Ishikawa (cell line): ENCODE measurements around the gene CHD1.

Experiments used
- CEBPB ChIP-seq: IDR thresholded peaks from 2 replicates; pipeline ENCODE4 v1.6.1; 2012
- CREB1 ChIP-seq: IDR thresholded peaks from 2 replicates; pipeline ENCODE4 v1.6.1; 2012; ENCODE audit warnings: low read depth
- EGR1 ChIP-seq: IDR thresholded peaks from 2 replicates; pipeline ENCODE4 v1.6.1; 2012
- EP300 ChIP-seq: IDR thresholded peaks from 2 replicates; pipeline ENCODE4 v1.6.1; 2012; ENCODE audit warnings: borderline replicate concordance
- FOXM1 ChIP-seq: IDR thresholded peaks from 2 replicates; pipeline ENCODE4 v1.6.1; 2012; ENCODE audit warnings: low read depth, borderline replicate concordance
- MAX ChIP-seq: IDR thresholded peaks from 2 replicates; pipeline ENCODE4 v1.6.1; 2012
- NFIC ChIP-seq: IDR thresholded peaks from 2 replicates; pipeline ENCODE4 v1.6.1; 2012
- RAD21 ChIP-seq: IDR thresholded peaks from 2 replicates; pipeline ENCODE4 v1.6.1; 2012; ENCODE audit warnings: low read depth
- REST ChIP-seq: IDR thresholded peaks from 2 replicates; pipeline ENCODE4 v1.6.1; 2012; ENCODE audit warnings: low read depth, mild to moderate bottlenecking
- TAF1 ChIP-seq: IDR thresholded peaks from 2 replicates; pipeline ENCODE4 v1.6.1; 2012; ENCODE audit warnings: low read depth, mild to moderate bottlenecking
- TCF12 ChIP-seq: IDR thresholded peaks from 2 replicates; pipeline ENCODE4 v1.6.1; 2012; ENCODE audit warnings: low read depth
- TEAD4 ChIP-seq: IDR thresholded peaks from 2 replicates; pipeline ENCODE4 v1.6.1; 2012
- USF1 ChIP-seq: IDR thresholded peaks from 2 replicates; pipeline ENCODE4 v1.6.1; 2012
- YY1 ChIP-seq: IDR thresholded peaks from 2 replicates; pipeline ENCODE4 v1.6.1; 2012; ENCODE audit warnings: low read depth
- ZBTB7A ChIP-seq: IDR thresholded peaks from 2 replicates; pipeline ENCODE4 v1.6.1; 2012; ENCODE audit warnings: low read depth

Gene CHD1

GRCh38 chr5:98963019-98963418, 34.2 kb upstream of the CHD1 start:
- no peak for TF ChIP-seq CEBPB
- no peak for TF ChIP-seq CREB1
- TF ChIP-seq FOXM1: no peak
- TF ChIP-seq EGR1: no peak
- TF ChIP-seq USF1: no peak
- TF ChIP-seq EP300: no peak
- no peak for TF ChIP-seq ZBTB7A
- no peak for TF ChIP-seq NFIC
- no peak for TF ChIP-seq TAF1
- no peak for TF ChIP-seq REST
- TF ChIP-seq TCF12: no peak
- TF ChIP-seq MAX: no peak
- TF ChIP-seq YY1: no peak
- no peak for TF ChIP-seq RAD21
- no peak for TF ChIP-seq TEAD4

GRCh38 chr5:98962587-98962986, 33.8 kb upstream of the CHD1 start:
- no peak for TF ChIP-seq USF1

GRCh38 chr5:98961665-98962344, 33.0 kb upstream of the CHD1 start:
- TF ChIP-seq TEAD4 (no peak), ZBTB7A (no peak), USF1 (no peak), CEBPB (no peak), CREB1 (no peak)

- no peak for TF ChIP-seq CEBPB
- no peak for TF ChIP-seq CREB1
These were observed 28.5 kb upstream of the CHD1 start for GRCh38 chr5:98957307-98957706.

GRCh38 chr5:98954392-98955028, 25.7 kb upstream of the CHD1 start:
- TF ChIP-seq ZBTB7A (no peak), CREB1 (no peak), TEAD4 (no peak), YY1 (no peak), MAX (no peak), EGR1 (no peak), CEBPB (no peak)

GRCh38 chr5:98942847-98943246, 14.0 kb upstream of the CHD1 start:
- TF ChIP-seq EP300 (no peak), TCF12 (no peak), FOXM1 (no peak), RAD21 (no peak)

- TF ChIP-seq USF1 (no peak), YY1 (no peak), FOXM1 (no peak), CEBPB (no peak), TCF12 (no peak), NFIC (no peak), RAD21 (no peak), CREB1 (no peak), ZBTB7A (no peak), EP300 (no peak), MAX (no peak), TEAD4 (no peak), REST (no peak), TAF1 (no peak), EGR1 (no peak)
These were observed 12.5 kb upstream of the CHD1 start for GRCh38 chr5:98941131-98941883.
